Stimulated activated CD4-positive, alpha-beta T cell treated with anti-CD3 and anti-CD28 coated beads, Interleukin-4, amount 100 ng/mL, for 1 hour (primary cell): ENCODE measurements around the gene FAAH.

ENCODE experiments used
- DNase-seq: peaks from one replicate; pipeline ENCODE4 v3.0.0-alpha.2; 2020

FAAH gene

DNA sequence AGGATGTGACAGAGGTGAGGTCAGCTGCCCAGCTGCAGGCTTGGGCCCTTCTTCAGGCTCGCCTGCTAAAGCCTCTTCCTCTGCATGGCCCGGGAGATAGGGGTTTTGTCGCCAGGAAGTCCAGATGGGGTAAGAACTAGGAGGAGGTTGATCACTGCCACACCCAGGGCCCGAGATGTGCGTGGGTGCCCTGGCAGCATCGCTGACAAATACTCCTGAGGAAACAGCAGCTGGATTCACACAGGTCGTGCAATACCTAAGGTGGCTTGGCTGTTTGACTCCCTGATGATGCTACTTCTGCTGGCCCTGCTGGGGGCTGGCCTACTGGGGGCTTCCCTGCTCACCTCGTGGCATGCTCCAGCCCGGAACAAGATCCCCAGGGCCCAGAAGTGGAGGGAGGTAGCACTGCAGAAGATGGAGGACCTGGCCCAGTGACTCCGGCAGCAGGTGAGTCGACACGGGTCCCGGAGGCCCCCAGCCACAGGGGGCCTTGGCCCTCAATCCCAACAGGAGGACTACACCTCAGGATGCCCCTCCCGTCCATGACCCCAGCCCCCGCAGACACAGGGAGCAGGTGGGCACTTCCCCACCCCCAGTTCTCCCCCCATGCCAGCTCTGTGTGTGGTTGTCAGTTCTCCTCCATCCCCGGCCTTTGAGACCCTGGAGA lies 29.6 kb downstream of the FAAH start:
- DNase-seq = no peak

DNA sequence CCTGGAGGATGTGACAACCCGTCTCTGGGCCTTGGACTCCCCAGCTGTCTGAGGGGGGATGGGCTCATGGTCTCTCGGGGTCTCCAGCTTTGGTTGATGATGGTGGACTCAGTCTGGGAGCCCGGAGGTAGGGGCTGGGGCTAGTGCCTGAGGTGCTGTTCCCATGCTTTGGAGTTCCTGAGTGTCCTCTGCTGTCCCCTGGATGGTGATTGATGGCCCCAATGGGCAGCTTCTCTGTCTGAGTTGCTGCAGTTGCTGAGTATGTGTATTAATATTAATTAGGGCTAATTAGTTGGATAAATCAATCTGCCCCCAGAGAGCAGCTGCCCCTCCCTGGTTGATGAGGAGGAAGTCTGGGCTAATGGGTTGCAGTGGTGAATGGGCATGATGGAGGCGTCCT lies 30.6 kb downstream of the FAAH start:
- no peak for DNase-seq

GRCh38 chr1:46425726-46426125 lies 31.6 kb downstream of the FAAH start:
- no peak for DNase-seq

DNA sequence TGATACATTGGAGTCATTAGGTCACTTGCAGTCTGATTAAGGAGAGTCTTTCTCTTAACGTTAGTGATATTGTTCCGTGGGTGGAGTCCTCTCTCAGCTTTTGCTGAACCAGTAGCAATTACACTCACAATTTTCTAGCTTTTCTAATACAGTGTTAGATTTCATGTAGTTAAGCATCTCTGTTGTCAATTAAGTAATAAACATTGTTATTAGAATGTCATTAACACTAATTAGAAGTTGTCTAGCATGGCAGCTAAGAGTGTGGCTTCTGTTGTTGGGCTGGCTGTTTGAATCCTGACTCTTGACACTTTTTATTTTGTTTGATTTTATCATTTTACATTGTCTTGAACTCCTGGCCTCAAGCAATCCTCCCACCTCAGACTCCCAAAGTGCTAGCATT lies 33.4 kb downstream of the FAAH start:
- DNase-seq = no peak

DNA sequence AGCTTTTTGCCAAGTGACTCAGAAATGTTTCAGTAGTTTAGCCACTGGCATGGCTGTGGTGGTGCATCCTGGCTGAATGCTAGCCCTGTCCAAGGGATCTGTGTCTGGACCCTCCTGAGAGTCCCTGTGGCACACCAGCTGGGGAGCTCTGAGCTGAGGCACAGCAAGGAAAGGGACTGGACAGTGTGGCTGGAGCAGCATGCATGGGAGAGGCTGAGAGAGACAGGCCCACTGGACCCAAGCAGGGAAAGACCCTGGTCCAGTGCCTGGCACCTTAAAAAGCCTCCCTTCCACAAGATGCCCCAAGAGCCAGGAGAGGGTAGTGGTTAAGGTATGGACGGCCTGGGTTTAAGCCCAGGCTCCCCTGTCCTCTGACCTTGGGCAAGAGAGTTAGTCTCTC lies 35.3 kb downstream of the FAAH start:
- no peak for DNase-seq

- no peak for DNase-seq
These were observed 37.6 kb downstream of the FAAH start for GRCh38 chr1:46431695-46432094.

GRCh38 chr1:46432781-46433327 lies 38.7 kb downstream of the FAAH start:
- no peak for DNase-seq

DNA sequence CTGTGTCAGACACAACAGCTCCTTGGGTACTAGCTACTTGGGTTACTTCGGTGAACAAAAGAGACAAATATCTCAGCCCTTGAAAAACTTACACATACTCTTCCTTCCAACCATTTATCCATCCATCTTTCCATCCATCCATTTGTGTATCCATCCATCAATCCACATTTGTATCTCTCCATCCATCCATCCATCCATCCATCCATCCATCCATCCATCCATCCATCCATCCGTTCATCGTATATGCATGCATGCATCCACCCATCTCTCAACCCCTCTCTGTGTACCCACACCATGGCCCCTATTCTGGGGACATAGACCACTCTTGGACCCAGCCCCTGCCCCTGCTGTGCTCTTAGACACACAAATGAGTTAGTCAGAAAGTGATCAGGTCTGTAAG lies 40.2 kb downstream of the FAAH start:
- DNase-seq = no peak

- DNase-seq = no peak
These were observed 42.7 kb downstream of the FAAH start for GRCh38 chr1:46436844-46437243.

GRCh38 chr1:46437723-46438122 lies 43.6 kb downstream of the FAAH start:
- no peak for DNase-seq

GRCh38 chr1:46438346-46438745 lies 44.2 kb downstream of the FAAH start:
- DNase-seq = no peak

DNA sequence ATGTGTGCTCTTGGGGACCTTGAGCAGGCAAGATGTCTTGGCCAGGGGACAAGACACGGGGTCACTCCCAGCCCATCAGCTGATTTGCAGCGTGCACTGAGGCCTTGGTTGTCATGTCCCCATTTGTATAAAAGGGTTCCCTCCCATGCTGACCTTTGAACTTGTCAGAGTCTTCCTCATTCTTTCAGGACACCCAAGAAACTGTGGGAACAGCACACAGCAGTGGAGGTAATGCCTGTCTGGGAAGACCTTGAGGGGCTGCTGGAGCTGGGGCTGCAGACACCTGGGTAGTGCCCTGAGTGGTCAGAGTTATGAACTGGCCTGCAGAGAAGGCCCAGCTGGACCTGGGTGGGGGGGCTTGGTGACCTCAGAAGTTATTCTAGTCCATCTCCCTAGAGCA lies 46.4 kb downstream of the FAAH start:
- no peak for DNase-seq

GRCh38 chr1:46442317-46443161 lies 48.4 kb downstream of the FAAH start:
- peak; percentile 72 for DNase-seq

DNA sequence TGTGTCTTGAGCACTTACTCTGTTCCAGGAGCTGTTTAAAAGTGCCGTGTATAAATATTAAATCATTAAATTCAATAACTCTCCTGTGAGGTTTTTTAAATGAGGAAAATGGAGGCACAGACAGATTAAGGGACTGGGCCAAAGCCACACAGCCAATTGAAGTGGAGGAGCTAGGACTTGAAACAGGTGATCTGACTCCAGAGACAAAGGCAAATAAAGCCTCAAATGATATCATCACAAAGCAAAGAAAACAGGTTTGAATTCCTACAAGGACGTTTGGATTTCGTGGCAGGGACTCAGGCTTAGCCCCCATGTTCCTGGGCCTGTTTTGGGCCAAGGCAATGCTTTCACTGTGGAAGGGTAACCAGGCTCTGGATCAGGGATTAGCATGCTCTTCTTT lies 50.3 kb downstream of the FAAH start:
- DNase-seq = no peak

- DNase-seq = no peak
These were observed 51.7 kb downstream of the FAAH start for GRCh38 chr1:46445773-46446256.

DNA sequence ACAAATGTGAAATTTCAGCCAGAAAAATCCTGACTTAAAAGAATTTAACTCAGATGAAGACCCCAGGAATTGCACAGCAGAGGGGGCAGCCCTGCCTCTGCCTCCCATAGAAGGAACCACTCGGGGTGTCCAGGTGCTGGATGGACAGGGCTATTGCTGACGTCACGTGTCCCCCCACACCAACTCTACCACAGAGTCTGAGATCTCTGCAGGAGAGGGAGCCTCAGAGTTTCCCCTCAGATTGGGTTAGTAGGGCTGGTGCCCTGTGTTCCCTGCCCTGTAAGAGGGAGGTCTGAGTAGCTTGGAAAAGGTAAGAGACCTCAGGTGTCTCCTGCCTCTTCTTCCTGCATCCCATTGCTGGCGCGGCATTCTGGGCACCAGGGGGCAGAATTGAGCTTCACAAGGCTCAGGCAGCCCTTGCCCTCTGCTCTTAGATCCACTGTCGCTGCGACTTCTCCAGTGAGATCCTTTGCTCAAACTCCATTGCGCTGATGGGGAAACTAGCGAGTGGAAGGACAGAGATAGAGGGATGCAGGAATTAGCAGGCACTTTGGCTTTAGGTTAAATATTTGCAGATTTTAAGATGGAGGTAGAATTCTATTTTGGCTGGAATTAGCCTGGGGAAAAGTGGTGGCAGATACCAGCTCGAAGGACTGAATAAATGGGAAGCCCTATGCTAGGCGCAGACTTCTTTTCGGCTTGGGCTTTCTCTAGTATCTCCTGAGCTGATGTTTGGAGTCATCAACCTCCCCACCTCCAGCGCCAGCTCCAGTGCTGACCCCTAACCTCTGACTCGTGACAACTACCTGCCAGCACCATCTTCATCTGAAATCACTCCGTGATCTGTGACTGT lies 52.8 kb downstream of the FAAH start:
- peak; percentile 82 for DNase-seq

DNA sequence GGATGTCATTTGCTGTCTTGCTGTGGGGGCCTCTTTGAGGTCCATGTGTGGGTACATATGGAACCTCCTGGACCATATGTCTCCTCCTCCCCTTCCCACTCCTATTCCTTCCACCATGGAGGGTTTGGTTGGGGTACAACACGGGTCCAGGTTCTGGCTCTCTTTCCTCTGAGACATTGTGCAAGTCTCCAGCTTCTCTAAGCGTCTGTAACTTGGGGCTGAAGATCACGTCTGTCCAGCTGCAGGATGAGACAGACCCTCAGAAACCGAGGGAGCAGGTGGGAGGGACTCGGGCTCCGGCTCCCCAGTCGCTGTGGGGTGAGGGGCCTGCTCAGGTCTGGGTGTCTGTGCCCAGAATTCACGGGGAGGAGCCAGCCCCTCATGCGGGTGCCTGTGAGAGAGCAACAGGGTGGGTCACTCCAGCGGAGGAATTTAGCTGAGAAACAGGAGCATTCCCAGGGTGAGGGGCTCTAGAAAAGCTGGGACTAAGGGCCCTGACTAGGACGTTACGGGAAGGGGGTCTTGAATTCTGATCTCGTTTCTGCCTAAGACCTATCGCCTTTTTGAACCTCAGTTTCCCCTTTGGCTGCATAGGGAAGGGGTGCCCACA lies 53.5 kb downstream of the FAAH start:
- DNase-seq = no peak

DNA sequence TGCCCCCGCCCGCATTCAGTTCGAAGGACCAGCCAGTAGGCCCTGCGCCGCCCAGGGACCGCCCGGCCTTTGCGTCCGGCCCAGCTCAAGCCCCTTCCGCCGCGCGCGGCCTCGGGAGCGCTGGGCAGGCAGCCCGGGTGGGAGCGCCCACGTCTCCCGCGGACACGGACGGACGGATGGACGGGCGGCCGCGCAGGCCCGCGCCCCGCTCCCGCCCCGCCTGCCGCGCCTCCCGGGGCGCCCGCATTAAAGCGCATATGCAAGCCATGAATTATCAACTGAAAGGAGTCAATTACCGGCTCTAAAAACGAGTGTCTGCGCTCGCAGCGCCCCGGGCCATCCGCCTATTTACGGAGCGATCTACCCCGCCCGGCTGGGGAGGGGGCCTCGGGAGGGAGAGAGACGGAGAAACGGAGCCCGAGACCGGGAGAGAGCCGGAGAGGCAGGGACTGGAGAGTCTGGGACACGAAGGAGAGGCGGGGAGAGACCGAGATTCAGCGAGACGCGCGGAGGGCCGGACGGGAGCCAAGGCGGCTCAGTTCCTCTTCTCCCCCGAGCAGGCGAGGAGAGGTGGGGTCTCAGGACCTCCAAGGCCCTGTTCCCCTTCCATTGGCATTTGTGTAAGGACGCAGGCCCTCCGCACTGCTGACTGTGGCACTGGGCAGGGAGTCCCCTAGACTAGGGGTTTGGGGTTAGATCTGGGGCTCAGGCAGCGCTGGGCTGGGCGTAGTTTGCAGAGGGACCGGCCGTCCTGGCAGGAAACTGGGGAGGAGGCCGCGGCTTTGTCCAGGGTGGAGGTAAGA lies 54.2 kb downstream of the FAAH start:
- DNase-seq = no peak

- no peak for DNase-seq
These were observed 55.4 kb downstream of the FAAH start for GRCh38 chr1:46449223-46450159.

DNA sequence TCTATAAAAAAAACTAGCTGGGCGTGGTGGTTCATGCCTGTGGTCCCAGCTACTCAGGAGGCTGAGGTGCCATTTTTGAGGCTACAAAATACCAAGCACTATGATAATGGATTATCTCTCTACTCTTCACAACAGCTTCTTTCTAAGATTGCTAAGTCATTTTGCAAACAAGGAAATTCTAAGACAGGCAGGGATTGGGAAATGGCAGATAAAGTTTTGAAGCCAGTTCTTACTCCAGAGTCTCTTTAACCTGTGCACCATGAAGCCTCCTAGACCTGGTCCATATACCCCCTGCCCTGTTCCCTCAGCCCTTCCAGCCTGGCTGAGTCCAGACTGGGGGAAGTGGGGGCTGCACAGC lies 56.0 kb downstream of the FAAH start:
- DNase-seq = no peak
